GM21447 (cell line): Measurements from ENCODE around the gene GOSR2.
"Not testable (repeated sequence)": the region's sequence is repeated elsewhere in the genome, so short reads cannot be mapped to it uniquely, and the experiment has no call there.

Experiments used
- ATAC-seq: cut with Tn5 transposase; IDR thresholded peaks from one replicate; pipeline ENCODE4 v1.9.1; 2021; ENCODE audit not compliant: unreplicated experiment

The GOSR2 gene

DNA sequence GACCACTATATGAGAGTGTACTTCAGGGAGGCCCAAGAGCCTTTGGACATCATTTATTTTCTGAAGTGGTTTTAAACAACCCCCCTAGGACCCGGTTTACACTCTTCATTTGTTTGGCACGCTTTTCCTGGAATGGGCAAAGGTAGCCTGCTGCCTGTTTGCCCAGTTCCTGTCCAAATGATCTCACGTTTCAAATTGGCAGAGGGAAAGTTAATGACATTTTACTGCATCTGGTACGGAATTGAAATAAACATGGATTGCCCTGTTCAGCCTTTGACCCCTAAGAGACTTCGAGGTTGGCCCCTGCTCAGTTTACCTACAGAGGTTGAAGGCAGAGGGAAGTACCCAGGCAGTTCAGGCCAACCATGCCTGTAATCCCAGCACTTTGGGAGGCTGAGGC is 61.9 kb downstream of the GOSR2 start:
- no peak for ATAC-seq

DNA sequence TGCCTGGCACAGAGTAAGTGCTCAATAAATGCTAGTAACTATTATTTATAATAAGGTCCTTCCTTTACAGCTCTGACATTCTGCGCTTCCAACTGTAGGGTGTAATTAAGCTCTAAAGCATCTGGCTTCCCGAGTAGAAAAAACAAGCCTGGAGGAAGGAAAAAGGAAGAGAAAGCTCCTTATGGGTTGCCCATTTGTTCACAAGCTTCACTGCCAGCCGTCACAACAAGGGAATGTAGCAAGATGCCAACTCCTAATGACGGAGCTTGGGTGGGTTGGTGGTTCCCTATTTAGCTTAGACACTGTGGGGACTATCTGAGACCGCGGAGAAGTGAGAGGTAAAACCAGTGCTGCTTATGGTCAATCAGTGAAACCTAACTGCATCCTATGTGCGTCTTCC is 63.4 kb downstream of the GOSR2 start:
- no peak for ATAC-seq

DNA sequence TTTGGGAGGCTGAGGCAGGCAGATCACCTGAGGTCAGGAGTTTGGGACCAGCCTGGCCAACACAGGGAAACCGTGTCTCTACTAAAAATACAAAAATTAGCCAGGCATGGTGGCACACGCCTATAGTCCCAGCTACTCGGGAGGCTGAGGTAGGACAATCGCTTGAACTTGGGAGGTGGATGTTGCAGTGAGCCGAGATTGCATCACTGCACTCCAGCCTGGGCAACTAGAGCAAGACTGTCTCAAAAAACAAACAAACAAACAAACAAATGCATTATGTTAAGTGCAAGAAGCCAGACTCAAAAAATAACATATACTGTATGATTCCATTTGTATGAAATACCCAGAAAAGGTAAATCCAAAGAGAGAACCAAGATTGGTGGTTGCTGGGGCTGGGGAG is 65.0 kb downstream of the GOSR2 start:
- not testable (repeated sequence) for ATAC-seq

DNA sequence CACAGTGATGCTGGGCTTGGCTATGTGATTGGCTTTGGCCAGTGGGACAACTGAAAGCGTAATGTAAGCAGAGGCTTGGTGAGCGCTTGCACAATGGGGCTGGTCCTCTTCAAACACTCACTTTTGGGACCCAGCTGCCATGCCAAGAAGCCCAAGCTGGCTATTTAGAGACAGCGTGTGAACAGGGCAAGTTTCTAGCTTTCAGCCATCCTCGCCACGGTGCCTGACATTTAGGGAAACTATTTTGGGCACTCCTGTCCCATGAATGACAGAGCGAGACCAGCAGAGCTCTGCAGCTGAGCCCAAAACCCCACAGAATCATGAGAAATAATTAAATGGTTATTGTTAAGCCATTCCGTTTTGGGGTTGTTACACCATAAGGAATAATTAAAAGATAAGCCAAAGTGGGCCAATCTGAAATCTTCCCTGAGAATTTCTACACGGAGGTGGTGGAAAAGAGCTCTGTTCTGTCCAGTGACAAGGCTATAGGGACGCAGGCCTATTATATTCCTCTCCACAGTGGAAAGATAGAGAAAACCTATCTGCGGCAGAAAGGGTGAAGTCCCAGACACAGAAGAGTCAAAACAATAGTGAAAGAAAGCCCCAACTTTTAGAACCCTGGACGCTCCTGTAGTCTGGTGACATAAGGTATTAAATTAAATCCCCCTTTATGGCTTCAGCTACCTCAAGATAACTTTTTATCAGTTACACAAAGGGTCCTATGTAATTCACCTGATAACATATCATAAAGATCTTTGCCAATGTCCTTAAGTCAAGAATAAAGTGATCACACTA is 66.9 kb downstream of the GOSR2 start:
- no peak for ATAC-seq

DNA sequence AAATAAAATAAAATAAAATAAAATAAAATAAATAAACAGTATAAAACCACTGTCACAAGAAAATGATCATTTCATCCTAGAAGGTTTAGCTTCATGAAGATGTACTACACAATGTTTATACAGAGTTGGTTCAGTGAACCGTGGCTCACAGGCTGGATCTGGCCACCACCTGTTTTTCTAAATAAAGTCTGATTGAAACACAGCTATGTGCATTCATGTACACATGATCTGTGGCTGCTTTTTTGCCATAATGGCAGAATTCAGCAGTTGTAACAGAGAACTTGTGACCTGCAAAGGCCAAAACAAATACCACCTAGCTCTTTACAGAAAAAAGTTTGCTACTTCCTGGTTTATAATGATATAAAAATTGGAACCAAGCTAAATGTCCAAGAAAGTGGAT is 68.7 kb downstream of the GOSR2 start:
- ATAC-seq, result no peak
